CD14-positive monocyte (primary cell): ENCODE data around the gene FIBCD1. TPM values are rescaled to one million over a fixed set of nuclear protein-coding genes. Genes with fewer than 3 reads are reported as not detected.

Source experiments
- DNase-seq, 3 donors: peaks; one replicate each; pipeline ENCODE4 v3.0.0-alpha.2; 2011 to 2022
- H2AFZ ChIP-seq: 2 replicates; pipeline ENCODE4 v1.6.0; 2012; ENCODE audit warnings: mild to moderate bottlenecking, low read depth, low read length, inconsistent platforms; ENCODE audit not compliant: insufficient read depth, poor library complexity, severe bottlenecking
- H3K27ac ChIP-seq, 2 donors: 1 replicate in 1 of 2; 2 replicates in 1 of 2; pipeline ENCODE4 v1.5.1; 2012 to 2013; ENCODE audit warnings: low read length in 2 of 2, control low read depth in 1 of 2, inconsistent platforms in 1 of 2, low read depth in 1 of 2, mild to moderate bottlenecking in 1 of 2
- H3K27me3 ChIP-seq, 2 donors: one replicate each; pipeline versions ENCODE4 v1.6.0 to v1.6.1; 2011 to 2013; ENCODE audit warnings: low read length in 2 of 2; ENCODE audit not compliant: control insufficient read depth in 2 of 2, insufficient read depth in 2 of 2
- H3K36me3 ChIP-seq, 2 donors: replicated peaks in 1 of 2; 1 replicate in 1 of 2; 2 replicates in 1 of 2; pipeline versions ENCODE4 v1.5.1 to v1.6.1; 2012 to 2013; ENCODE audit warnings: low read length in 2 of 2, control low read depth in 1 of 2, inconsistent platforms in 1 of 2, mild to moderate bottlenecking in 1 of 2; ENCODE audit not compliant: insufficient read depth in 2 of 2, control insufficient read depth in 1 of 2
- H3K4me1 ChIP-seq, 2 donors: 1 replicate in 1 of 2; 2 replicates in 1 of 2; pipeline versions ENCODE4 v1.5.1 to v1.6.1; 2012 to 2013; ENCODE audit warnings: low read length in 2 of 2, control low read depth in 1 of 2, inconsistent platforms in 1 of 2, mild to moderate bottlenecking in 1 of 2, moderate library complexity in 1 of 2; ENCODE audit not compliant: insufficient read depth in 2 of 2, control insufficient read depth in 1 of 2
- H3K4me2 ChIP-seq: replicated peaks from 2 replicates; pipeline ENCODE3; 2012; ENCODE audit warnings: low read length, moderate library complexity, mild to moderate bottlenecking; ENCODE audit not compliant: poor library complexity, severe bottlenecking; ENCODE audit errors: extremely low read depth
- H3K4me3 ChIP-seq, 3 experiments: fragments of 200-600 bp in 1 of 3; sonication (generic) in 1 of 3; replicated peaks in 1 of 3; 1 replicate in 2 of 3; 2 replicates in 1 of 3; pipeline ENCODE4 v1.5.1; 2011 to 2013; ENCODE audit warnings: low read length in 3 of 3, mild to moderate bottlenecking in 3 of 3, control low read depth in 2 of 3, low read depth in 2 of 3, inconsistent platforms in 1 of 3, moderate library complexity in 1 of 3
- H3K79me2 ChIP-seq: 2 replicates; pipeline ENCODE4 v1.6.0; 2012; ENCODE audit warnings: mild to moderate bottlenecking, control low read depth, inconsistent platforms, low read length, moderate library complexity; ENCODE audit not compliant: insufficient read depth
- H3K9ac ChIP-seq: 2 replicates; pipeline ENCODE4 v1.6.0; 2017; ENCODE audit warnings: low read length, mild to moderate bottlenecking; ENCODE audit not compliant: insufficient read depth, poor library complexity, severe bottlenecking
- H3K9me3 ChIP-seq, 2 donors: replicated peaks in 1 of 2; 1 replicate in 1 of 2; 2 replicates in 1 of 2; pipeline versions ENCODE4 v1.5.1 to v1.6.1; 2012 to 2013; ENCODE audit warnings: low read length in 2 of 2, control low read depth in 1 of 2; ENCODE audit not compliant: control insufficient read depth in 1 of 2, insufficient read depth in 1 of 2
- H4K20me1 ChIP-seq: 2 replicates; pipeline ENCODE4 v1.6.0; 2012; ENCODE audit warnings: mild to moderate bottlenecking, low read length, control low read depth, moderate library complexity; ENCODE audit not compliant: insufficient read depth
- H3K27ac Mint-ChIP-seq, 7 donors: one replicate each; pipeline ENCODE4 v1.8.0; 2020; ENCODE audit warnings: mild to moderate bottlenecking in 7 of 7, mixed read lengths in 7 of 7, moderate library complexity in 6 of 7, inconsistent platforms in 2 of 7
- H3K27me3 Mint-ChIP-seq, 3 donors: one replicate each; pipeline ENCODE4 v1.8.0; 2021 to 2022; ENCODE audit warnings: low read depth in 3 of 3, mild to moderate bottlenecking in 3 of 3, mixed read lengths in 3 of 3, moderate library complexity in 3 of 3, inconsistent platforms in 1 of 3
- H3K36me3 Mint-ChIP-seq, 2 donors: one replicate each; pipeline ENCODE4 v1.8.0; 2020; ENCODE audit warnings: mixed read lengths in 2 of 2, inconsistent platforms in 1 of 2, mild to moderate bottlenecking in 1 of 2
- H3K4me1 Mint-ChIP-seq: one replicate; pipeline ENCODE4 v1.8.0; 2020; ENCODE audit warnings: mild to moderate bottlenecking, mixed read lengths
- H3K4me3 Mint-ChIP-seq, 2 donors: one replicate each; pipeline ENCODE4 v1.8.0; 2020; ENCODE audit warnings: mild to moderate bottlenecking in 2 of 2, mixed read lengths in 2 of 2, moderate library complexity in 1 of 2
- H3K9me3 Mint-ChIP-seq, 7 donors: one replicate each; pipeline ENCODE4 v1.8.0; 2020 to 2022; ENCODE audit warnings: mixed read lengths in 7 of 7, mild to moderate bottlenecking in 6 of 7, moderate library complexity in 6 of 7, inconsistent platforms in 2 of 7
- CTCF ChIP-seq: fragments of 200-600 bp; IDR thresholded peaks from one replicate; pipeline ENCODE4 v1.8.0; 2022; ENCODE audit warnings: antibody characterized with exemption, mild to moderate bottlenecking
- WGBS: methylation state at CpG from one replicate; pipeline ENCODE4 v1.1.5; 2013; ENCODE audit warnings: missing lambda C conversion rate; ENCODE audit not compliant: insufficient coverage; 5-methylcytosine and 5-hydroxymethylcytosine counted together
- intact Hi-C, 2 donors: fragments of 100-400 bp; cut with micrococcal nuclease; formaldehyde crosslinking; loops; one replicate each; pipeline versions ENCODE4 v1.15.0 to v1.15.1; 2023
- polyA plus RNA-seq, 3 donors: library from polyadenylated mRNA; depleted of rRNA in 1 of 3; unstranded in 2 of 3; stranded (reverse) in 1 of 3; fragments of 300-500 nt in 2 of 3; fragments of >200 nt in 1 of 3; fragmentation: Illumina TruSeq in 2 of 3; gene quantifications; 1 replicate in 2 of 3; 2 replicates in 1 of 3; pipeline ENCODE4 v1.2.3, GENCODE V29; 2012 to 2021

The FIBCD1 gene
- polyA plus RNA-seq, 3 donors: not detected

GRCh38 chr9:130923611-130924447 is 15.2 kb downstream of the FIBCD1 start:
- no peak overlapping the region for H2AFZ ChIP-seq
- H3K36me3 ChIP-seq: no peaks in the 10 kb centered on the region
- H3K4me3 ChIP-seq: no peak overlapping the region
- 88% methylated on average over 29 of the region's 42 CpGs for WGBS
- Mint-ChIP-seq H3K4me3 (no peak overlapping the region), H3K36me3 (no peaks in the 10 kb centered on the region), H3K9me3 (peaks cover 0 to 3% (median 0%) of the 10 kb centered on the region in 7 donors), H3K27ac (no peak overlapping the region), H3K27me3 (peaks cover 10 to 17% (median 11%) of the 10 kb centered on the region in 3 donors), H3K4me1 (no peaks in the 10 kb centered on the region)
- no peaks in the 10 kb centered on the region for H3K4me1 ChIP-seq
- no peak overlapping the region for H3K9ac ChIP-seq
- no peak for TF ChIP-seq CTCF
- no peak overlapping the region for H3K27ac ChIP-seq
- DNase-seq: no peak
- intact Hi-C loops: no loop called here
- H3K4me2 ChIP-seq: no peak overlapping the region
- H3K27me3 ChIP-seq: no peaks in the 10 kb centered on the region
- H4K20me1 ChIP-seq: no peaks in the 10 kb centered on the region
- H3K9me3 ChIP-seq: no peaks in the 10 kb centered on the region
- H3K79me2 ChIP-seq: no peaks in the 10 kb centered on the region

GRCh38 chr9:130922893-130923610 is 16.0 kb downstream of the FIBCD1 start:
- Mint-ChIP-seq H3K9me3 (peaks cover 0 to 3% (median 0%) of the 10 kb centered on the region in 7 donors), H3K4me3 (no peak overlapping the region), H3K27ac (no peak overlapping the region), H3K36me3 (no peaks in the 10 kb centered on the region), H3K27me3 (peaks cover 9 to 21% (median 11%) of the 10 kb centered on the region in 3 donors), H3K4me1 (no peaks in the 10 kb centered on the region)
- Histone ChIP-seq H4K20me1 (no peaks in the 10 kb centered on the region), H3K9ac (no peak overlapping the region), H3K9me3 (no peaks in the 10 kb centered on the region), H3K27me3 (no peaks in the 10 kb centered on the region), H3K4me2 (no peak overlapping the region), H3K4me3 (no peak overlapping the region), H3K27ac (no peak overlapping the region), H2AFZ (no peak overlapping the region), H3K4me1 (no peaks in the 10 kb centered on the region), H3K79me2 (no peaks in the 10 kb centered on the region), H3K36me3 (no peaks in the 10 kb centered on the region)
- DNase-seq: no peak
- TF ChIP-seq CTCF: no peak
- 80% methylated on average over 9 of the region's 16 CpGs for WGBS
- intact Hi-C loops: no loop called here
